K562 (cell line): Measurements from ENCODE around the gene MXD3. TPM values are rescaled to one million over a fixed set of nuclear protein-coding genes. Genes with fewer than 3 reads are reported as not detected.

ENCODE experiments used
- BDP1 ChIP-seq: IDR thresholded peaks from 3 replicates; pipeline ENCODE4 v1.6.1; 2011; ENCODE audit not compliant: insufficient read length, insufficient read depth
- BRD9 ChIP-seq: fragments of 450-650 bp; IDR thresholded peaks from 2 replicates; pipeline ENCODE4 v1.6.1; 2018; ENCODE audit warnings: low read depth; ENCODE audit not compliant: partially characterized antibody
- CEBPG ChIP-seq, 3 experiments: fragments of 200-800 bp in 1 of 3; sonication (Bioruptor generic) in 1 of 3; sonication (generic) in 1 of 3; formaldehyde crosslinking in 1 of 3; IDR thresholded peaks in 2 of 3; conservative IDR thresholded peaks in 1 of 3; 2 replicates each; pipeline versions ENCODE4 v1.6.1 to v1.8.0; 2016 to 2022; ENCODE audit warnings: missing compliant biosample characterization in 2 of 3, missing genetic modification characterization in 2 of 3, mild to moderate bottlenecking in 1 of 3, missing genetic modification reagents in 1 of 3
- CREB3L1 ChIP-seq: fragments of 450-650 bp; IDR thresholded peaks from 2 replicates; pipeline ENCODE4 v1.6.1; 2014; ENCODE audit warnings: low read depth, mild to moderate bottlenecking, moderate library complexity, borderline replicate concordance
- FOXP4 ChIP-seq: sonication (generic); formaldehyde crosslinking; IDR thresholded peaks from 2 replicates; pipeline ENCODE4 v1.8.0; 2022; ENCODE audit warnings: mild to moderate bottlenecking, missing genetic modification reagents, borderline replicate concordance
- HDAC8 ChIP-seq: fragments of 450-650 bp; IDR thresholded peaks from 2 replicates; pipeline ENCODE4 v1.6.1; 2016; ENCODE audit warnings: mild to moderate bottlenecking, missing genetic modification characterization, moderate library complexity, missing compliant biosample characterization
- KAT7 ChIP-seq: sonication (generic); formaldehyde crosslinking; IDR thresholded peaks from 2 replicates; pipeline ENCODE4 v1.8.0; 2022; ENCODE audit warnings: missing genetic modification reagents, mild to moderate bottlenecking, borderline replicate concordance
- KLF13 ChIP-seq: fragments of 450-650 bp; IDR thresholded peaks from 2 replicates; pipeline ENCODE4 v1.6.1; 2016; ENCODE audit warnings: missing genetic modification characterization, low read depth, mild to moderate bottlenecking, missing compliant biosample characterization, moderate library complexity, borderline replicate concordance
- NR3C1 ChIP-seq: sonication (generic); formaldehyde crosslinking; IDR thresholded peaks from 2 replicates; pipeline ENCODE4 v1.8.1; 2022; ENCODE audit warnings: missing genetic modification reagents
- RBM34 ChIP-seq: fragments of 200-400 bp; formaldehyde crosslinking; IDR thresholded peaks from 2 replicates; pipeline ENCODE4 v1.6.1; 2018; ENCODE audit warnings: low read length, borderline replicate concordance; ENCODE audit not compliant: insufficient read depth
- SMARCA4 ChIP-seq: fragments of 450-650 bp; IDR thresholded peaks from 2 replicates; pipeline ENCODE4 v1.6.1; 2016
- ZNF124 ChIP-seq: sonication (generic); formaldehyde crosslinking; IDR thresholded peaks from 2 replicates; pipeline ENCODE4 v1.8.1; 2022; ENCODE audit warnings: missing genetic modification reagents
- ZNF277 ChIP-seq: fragments of 250-450 bp; sonication (Bioruptor Pico); IDR thresholded peaks from 2 replicates; pipeline ENCODE4 v1.8.0; 2022; ENCODE audit warnings: inconsistent platforms, mild to moderate bottlenecking, moderate library complexity, borderline replicate concordance
- ZNF280B ChIP-seq: fragments of 250-450 bp; sonication (Bioruptor Pico); IDR thresholded peaks from 2 replicates; pipeline ENCODE4 v1.5.1; 2021; ENCODE audit warnings: mild to moderate bottlenecking
- polyA plus RNA-seq, 8 experiments: library from polyadenylated mRNA; depleted of rRNA in 4 of 8; stranded (reverse) in 5 of 8; unstranded in 3 of 8; fragments of >200 nt; fragmentation: Nextera tagmentation in 2 of 8; fragmentation: Illumina TruSeq in 1 of 8; extraction: Ambion mirVana in 2 of 8; extraction: Trizol in 1 of 8; gene quantifications; 2 replicates each; pipeline versions ENCODE4 v1.2.1 to v1.2.3, GENCODE V29; 2011 to 2014; ENCODE audit warnings: inconsistent platforms in 1 of 8, missing spikeins in 1 of 8
- total RNA-seq, 7 experiments: library from RNA; depleted of rRNA in 6 of 7; stranded (reverse); fragments of >200 nt in 6 of 7; fragmentation: Illumina TruSeq in 2 of 7; extraction: Trizol in 2 of 7; gene quantifications; 2 replicates each; pipeline versions ENCODE4 v1.2.1 to v1.2.3, GENCODE V29; 2011 to 2021; ENCODE audit warnings: low replicate concordance in 1 of 7
- TF ChIP-seq, protein P1 (sequence below): sonication (generic); formaldehyde crosslinking; IDR thresholded peaks from 2 replicates; pipeline ENCODE4 v1.8.1; 2022; ENCODE audit warnings: missing genetic modification reagents

MXD3 gene
- total and polyA plus RNA-seq, 9 of the 15 experiments (the other 6 are each of a cell fraction or from before 2014, with no cell fraction given) = 0.28 to 24.8 (median 4.5) TPM

- TF ChIP-seq BRD9 (no peak), ZNF124 (CRISPR knock-in tag) (no peak), SMARCA4 (peak; percentile 50; the same call in 1 of the 2 replicates), KLF13 (tag) (no peak), HDAC8 (tag) (no peak), CEBPG (CRISPR knock-in tag; IDR thresholded peaks at IDR 0.05) (no peak), CEBPG (tag; conservative IDR thresholded peaks at IDR 0.05 in 1 of 2, IDR thresholded peaks at IDR 0.05 in 1 of 2) (no peak), ZNF280B (no peak), ZNF277 (CRISPR knock-in tag) (no peak), CREB3L1 (no peak), RBM34 (no peak), NR3C1 (CRISPR knock-in tag) (no peak), KAT7 (CRISPR knock-in tag) (no peak), BDP1 (no peak), FOXP4 (CRISPR knock-in tag) (no peak)
- TF ChIP-seq, protein P1, sequence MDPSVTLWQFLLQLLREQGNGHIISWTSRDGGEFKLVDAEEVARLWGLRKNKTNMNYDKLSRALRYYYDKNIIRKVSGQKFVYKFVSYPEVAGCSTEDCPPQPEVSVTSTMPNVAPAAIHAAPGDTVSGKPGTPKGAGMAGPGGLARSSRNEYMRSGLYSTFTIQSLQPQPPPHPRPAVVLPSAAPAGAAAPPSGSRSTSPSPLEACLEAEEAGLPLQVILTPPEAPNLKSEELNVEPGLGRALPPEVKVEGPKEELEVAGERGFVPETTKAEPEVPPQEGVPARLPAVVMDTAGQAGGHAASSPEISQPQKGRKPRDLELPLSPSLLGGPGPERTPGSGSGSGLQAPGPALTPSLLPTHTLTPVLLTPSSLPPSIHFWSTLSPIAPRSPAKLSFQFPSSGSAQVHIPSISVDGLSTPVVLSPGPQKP (CRISPR knock-in tag) = no peak
Measured at GRCh38 chr5:177300236-177300880, 11.3 kb downstream of the MXD3 start (continued).
